Epithelial cell of prostate (primary cell): Measurements from ENCODE around the gene HOXD3.
A peak's percentile ranks its signal among the peaks of the same experiment; 100 is the strongest.

Experiments
- DNase-seq: peaks from one replicate; pipeline ENCODE4 v3.0.0-alpha.2; 2011; ENCODE audit warnings: low read depth, low spot score
- H3K27ac ChIP-seq: fragments of 450-650 bp; 2 replicates; pipeline ENCODE4 v1.5.1; 2017; ENCODE audit warnings: mild to moderate bottlenecking

Gene HOXD3

GRCh38 chr2:176130957-176131847 is 25.9 kb upstream of the HOXD3 start:
- H3K27ac ChIP-seq = peak overlapping the region; percentile 74

GRCh38 chr2:176131848-176132158 is 25.3 kb upstream of the HOXD3 start:
- no peak overlapping the region for H3K27ac ChIP-seq
- DNase-seq = no peak

More at GRCh38 chr2:176130957-176131847, 25.9 kb upstream of the HOXD3 start:
- DNase-seq = no peak

- H3K27ac ChIP-seq = no peak overlapping the region
- DNase-seq = no peak
Measured at GRCh38 chr2:176132205-176133171, 24.6 kb upstream of the HOXD3 start.

GRCh38 chr2:176133389-176133788 is 23.7 kb upstream of the HOXD3 start:
- DNase-seq = no peak
- H3K27ac ChIP-seq = peak overlapping the region; percentile 76

- DNase-seq = no peak
- H3K27ac ChIP-seq = peak overlapping the region; percentile 76
Measured at GRCh38 chr2:176134035-176134434, 23.1 kb upstream of the HOXD3 start.

GRCh38 chr2:176135035-176135440 is 22.1 kb upstream of the HOXD3 start:
- peak overlapping the region; percentile 76 for H3K27ac ChIP-seq
- DNase-seq = no peak

- peak overlapping the region; percentile 76 for H3K27ac ChIP-seq
- no peak for DNase-seq
Measured at GRCh38 chr2:176136374-176137251, 20.5 kb upstream of the HOXD3 start.

- DNase-seq = no peak
Measured at GRCh38 chr2:176137252-176137580, 19.9 kb upstream of the HOXD3 start.

GRCh38 chr2:176137906-176138305 is 19.2 kb upstream of the HOXD3 start:
- no peak overlapping the region for H3K27ac ChIP-seq
- no peak for DNase-seq

More at GRCh38 chr2:176137252-176137580, 19.9 kb upstream of the HOXD3 start:
- no peak overlapping the region for H3K27ac ChIP-seq

GRCh38 chr2:176138526-176138922 is 18.6 kb upstream of the HOXD3 start:
- no peak for DNase-seq
- no peak overlapping the region for H3K27ac ChIP-seq

GRCh38 chr2:176138923-176139660 is 18.0 kb upstream of the HOXD3 start:
- no peak overlapping the region for H3K27ac ChIP-seq
- no peak for DNase-seq

GRCh38 chr2:176139661-176140512 is 17.2 kb upstream of the HOXD3 start:
- H3K27ac ChIP-seq = no peak overlapping the region
- no peak for DNase-seq

- DNase-seq = no peak
- no peak overlapping the region for H3K27ac ChIP-seq
Measured at GRCh38 chr2:176140513-176141317, 16.4 kb upstream of the HOXD3 start.

GRCh38 chr2:176142281-176142680 is 14.8 kb upstream of the HOXD3 start:
- no peak overlapping the region for H3K27ac ChIP-seq
- no peak for DNase-seq

- no peak overlapping the region for H3K27ac ChIP-seq
- no peak for DNase-seq
Measured at GRCh38 chr2:176145085-176145969, 11.8 kb upstream of the HOXD3 start.

- no peak for DNase-seq
- no peak overlapping the region for H3K27ac ChIP-seq
Measured at GRCh38 chr2:176146101-176146500, 11.0 kb upstream of the HOXD3 start.

- H3K27ac ChIP-seq = no peak overlapping the region
- no peak for DNase-seq
Measured at GRCh38 chr2:176146645-176147044, 10.5 kb upstream of the HOXD3 start.
